Naive thymus-derived CD4-positive, alpha-beta T cell (primary cell): ENCODE measurements around the gene HGFAC. TPM values are rescaled to one million over a fixed set of nuclear protein-coding genes. Genes with fewer than 3 reads are reported as not detected.

Experiments
- ATAC-seq: fragments of 150-1000 bp; cut with Tn5 transposase; 2 replicates; pipeline ENCODE4 v1.10.0; 2021; ENCODE audit warnings: mild to moderate bottlenecking, moderate library complexity
- CTCF ChIA-PET: fragments of 350-600 bp; sonication (Branson Sonifier 250); formaldehyde crosslinking; loops from one replicate; lab custom pipeline; 2021; ENCODE audit warnings: antibody characterized with exemption; lab: Charles Lee
- POLR2A ChIA-PET: fragments of 350-600 bp; sonication (Branson Sonifier 250); formaldehyde crosslinking; loops from one replicate; lab custom pipeline; 2021; ENCODE audit warnings: antibody characterized with exemption, inconsistent platforms; lab: Charles Lee
- DNase-seq, 9 donors: peaks; one replicate each; pipeline versions ENCODE4 v3.0.0 to v3.0.0-alpha.2; 2020 to 2022; ENCODE audit warnings: mixed read lengths in 1 of 9
- H3K27ac ChIP-seq: one replicate; pipeline ENCODE4 v1.7.0; 2013; ENCODE audit warnings: mild to moderate bottlenecking, low read depth, low read length, moderate library complexity
- H3K27me3 ChIP-seq, 2 donors: one replicate each; pipeline ENCODE4 v1.7.0; 2013; ENCODE audit warnings: low read length in 2 of 2, mild to moderate bottlenecking in 2 of 2, moderate library complexity in 2 of 2; ENCODE audit not compliant: control insufficient read depth in 2 of 2, insufficient read depth in 2 of 2
- H3K36me3 ChIP-seq, 3 experiments: 1 replicate in 2 of 3; 2 replicates in 1 of 3; pipeline ENCODE4 v1.7.0; 2013; ENCODE audit warnings: low read length in 3 of 3, mild to moderate bottlenecking in 3 of 3, moderate library complexity in 1 of 3; ENCODE audit not compliant: insufficient read depth in 3 of 3, control insufficient read depth in 2 of 3
- H3K4me1 ChIP-seq, 2 donors: one replicate each; pipeline ENCODE4 v1.7.0; 2013; ENCODE audit warnings: low read length in 2 of 2, mild to moderate bottlenecking in 2 of 2, moderate library complexity in 1 of 2; ENCODE audit not compliant: control insufficient read depth in 2 of 2, insufficient read depth in 2 of 2
- H3K4me3 ChIP-seq: 2 replicates; pipeline ENCODE4 v1.7.0; 2013; ENCODE audit warnings: mild to moderate bottlenecking, low read length
- H3K9me3 ChIP-seq, 3 experiments: 1 replicate in 2 of 3; 2 replicates in 1 of 3; pipeline ENCODE4 v1.7.0; 2013; ENCODE audit warnings: low read length in 3 of 3; ENCODE audit not compliant: control insufficient read depth in 2 of 3
- H3K27ac Mint-ChIP-seq, 9 donors: one replicate each; pipeline ENCODE4 v1.8.0; 2020 to 2022; ENCODE audit warnings: mixed read lengths in 9 of 9, mild to moderate bottlenecking in 8 of 9, moderate library complexity in 5 of 9, inconsistent platforms in 2 of 9
- H3K27me3 Mint-ChIP-seq, 5 donors: one replicate each; pipeline ENCODE4 v1.8.0; 2021 to 2022; ENCODE audit warnings: mixed read lengths in 5 of 5, mild to moderate bottlenecking in 1 of 5
- H3K36me3 Mint-ChIP-seq, 5 donors: one replicate each; pipeline ENCODE4 v1.8.0; 2020 to 2022; ENCODE audit warnings: mixed read lengths in 5 of 5, mild to moderate bottlenecking in 3 of 5, inconsistent platforms in 1 of 5
- H3K4me1 Mint-ChIP-seq, 7 donors: one replicate each; pipeline ENCODE4 v1.8.0; 2020 to 2022; ENCODE audit warnings: mixed read lengths in 7 of 7, mild to moderate bottlenecking in 3 of 7, inconsistent platforms in 1 of 7
- H3K4me3 Mint-ChIP-seq, 10 donors: one replicate each; pipeline ENCODE4 v1.8.0; 2020 to 2022; ENCODE audit warnings: mild to moderate bottlenecking in 10 of 10, mixed read lengths in 10 of 10, moderate library complexity in 6 of 10, inconsistent platforms in 2 of 10
- H3K9me3 Mint-ChIP-seq, 11 donors: one replicate each; pipeline ENCODE4 v1.8.0; 2020 to 2022; ENCODE audit warnings: mixed read lengths in 11 of 11, mild to moderate bottlenecking in 4 of 11, inconsistent platforms in 1 of 11, moderate library complexity in 1 of 11
- intact Hi-C, 2 donors: fragments of 100-400 bp; cut with micrococcal nuclease; formaldehyde crosslinking; loops; one replicate each; pipeline ENCODE4 v1.15.1; 2023
- polyA plus RNA-seq, 2 donors: library from polyadenylated mRNA; unstranded; fragments of 300-500 nt; fragmentation: Illumina TruSeq; gene quantifications; one replicate each; pipeline ENCODE4 v1.2.3, GENCODE V29; 2021
- total RNA-seq, 6 experiments: library from RNA in 5 of 6; stranded (reverse) in 5 of 6; gene quantifications; 1 replicate in 5 of 6; 2 replicates in 1 of 6; pipeline ENCODE4 v1.2.3 and lab custom pipeline; 2021 to 2026

HGFAC gene
- total RNA-seq (under 1 TPM in 2 of 5 experiments, not detected in 3; 0.54 to 0.82 TPM), polyA plus RNA-seq (not detected), total RNA-seq (lab: John Stamatoyannopoulos, UW) (not detected)

GRCh38 chr4:3441501-3442459 is at the start of gene HGFAC:
Gene HGFAC, plus strand, starts transcription at chr4:3441968. Its CDS starts 34 bp downstream, at chr4:3442002.
- no peaks in the 10 kb centered on the region for H3K36me3 ChIP-seq
- no peaks in the 10 kb centered on the region for H3K9me3 ChIP-seq
- no peak within 1 kb of the TSS for H3K27ac ChIP-seq
- H3K4me1 ChIP-seq, result peaks cover 0 to 7% of the 10 kb centered on the region in 2 donors
- ChIA-PET CTCF (interaction anchor here (0.7 to 3.0 kb wide), 4 partner anchors 94 to 248 kb away, joined by 3 to 14 read pairs (median 4); no protein-coding TSS in a partner anchor), POLR2A (no interaction called here)
- H3K4me1 Mint-ChIP-seq, result no peaks in the 10 kb centered on the region
- H3K27me3 Mint-ChIP-seq, result no peaks in the 10 kb centered on the region
- DNase-seq, result no peak
- no peak within 1 kb of the TSS for H3K4me3 Mint-ChIP-seq
- no peaks in the 10 kb centered on the region for H3K9me3 Mint-ChIP-seq
- H3K27me3 ChIP-seq, result no peaks in the 10 kb centered on the region
- H3K4me3 ChIP-seq, result no peak within 1 kb of the TSS
- no peaks in the 10 kb centered on the region for H3K36me3 Mint-ChIP-seq
- intact Hi-C loops, result loop anchor here (2.0 to 5.0 kb wide), 2 partner anchors 139 to 247 kb away; no protein-coding TSS in a partner anchor
- no peak within 1 kb of the TSS for H3K27ac Mint-ChIP-seq
- ATAC-seq, result no peak

GRCh38 chr4:3392321-3392720 is 49.4 kb upstream of the HGFAC start:
- Mint-ChIP-seq H3K36me3 (peaks cover 0 to 23% (median 11%) of the 10 kb centered on the region in 5 donors), H3K4me3 (no peak overlapping the region), H3K27me3 (peaks cover 0 to 25% (median 0%) of the 10 kb centered on the region in 5 donors), H3K9me3 (peaks cover 0 to 9% (median 3%) of the 10 kb centered on the region in 11 donors), H3K27ac (peak overlapping the region in 1 of 9 donors; percentile 27), H3K4me1 (peaks cover 5 to 23% (median 17%) of the 10 kb centered on the region in 7 donors)
- Histone ChIP-seq H3K4me1 (no peaks in the 10 kb centered on the region), H3K27ac (no peak overlapping the region), H3K9me3 (no peaks in the 10 kb centered on the region), H3K36me3 (no peaks in the 10 kb centered on the region), H3K27me3 (no peaks in the 10 kb centered on the region), H3K4me3 (no peak overlapping the region)
- CTCF ChIA-PET, result interaction anchor here (0.5 kb wide), 1 partner anchor 9 kb away, joined by 3 read pairs; no protein-coding TSS in a partner anchor
- ATAC-seq, result no peak
- POLR2A ChIA-PET, result no interaction called here
- intact Hi-C loops, result no loop called here
- no peak for DNase-seq

GRCh38 chr4:3393171-3393570 is 48.6 kb upstream of the HGFAC start:
- H3K27me3 ChIP-seq, result no peaks in the 10 kb centered on the region
- H3K36me3 ChIP-seq, result no peaks in the 10 kb centered on the region
- peaks cover 0 to 23% (median 11%) of the 10 kb centered on the region in 5 donors for H3K36me3 Mint-ChIP-seq
- no peak overlapping the region for H3K27ac ChIP-seq
- no peak overlapping the region for H3K4me3 Mint-ChIP-seq
- ChIA-PET CTCF (no interaction called here), POLR2A (no interaction called here)
- H3K27me3 Mint-ChIP-seq, result peaks cover 0 to 22% (median 0%) of the 10 kb centered on the region in 5 donors
- DNase-seq (no peak), ATAC-seq (no peak)
- peaks cover 0 to 9% (median 3%) of the 10 kb centered on the region in 11 donors for H3K9me3 Mint-ChIP-seq
- peaks cover 5 to 17% (median 9%) of the 10 kb centered on the region in 7 donors for H3K4me1 Mint-ChIP-seq
- H3K4me1 ChIP-seq, result no peaks in the 10 kb centered on the region
- intact Hi-C loops, result no loop called here
- H3K27ac Mint-ChIP-seq, result no peak overlapping the region
- no peak overlapping the region for H3K4me3 ChIP-seq
- no peaks in the 10 kb centered on the region for H3K9me3 ChIP-seq

- H3K4me1 ChIP-seq, result no peaks in the 10 kb centered on the region
- Mint-ChIP-seq H3K27me3 (peaks cover 0 to 16% (median 0%) of the 10 kb centered on the region in 5 donors), H3K36me3 (peaks cover 0 to 20% (median 8%) of the 10 kb centered on the region in 5 donors), H3K4me1 (peaks cover 0 to 4% (median 0%) of the 10 kb centered on the region in 7 donors), H3K27ac (no peak overlapping the region), H3K9me3 (peaks cover 0 to 9% (median 3%) of the 10 kb centered on the region in 11 donors), H3K4me3 (no peak overlapping the region)
- H3K9me3 ChIP-seq, result no peaks in the 10 kb centered on the region
- H3K36me3 ChIP-seq, result no peaks in the 10 kb centered on the region
- ChIA-PET POLR2A (no interaction called here), CTCF (interaction anchor here (1.0 kb wide), 1 partner anchor 19 kb away, joined by 3 read pairs; no protein-coding TSS in a partner anchor)
- H3K27me3 ChIP-seq, result no peaks in the 10 kb centered on the region
- ATAC-seq (no peak), DNase-seq (no peak)
- no peak overlapping the region for H3K4me3 ChIP-seq
- intact Hi-C loops, result no loop called here
- H3K27ac ChIP-seq, result no peak overlapping the region
These were observed 45.2 kb upstream of the HGFAC start for GRCh38 chr4:3396600-3396999.

- H3K4me3 Mint-ChIP-seq, result no peak overlapping the region
- peaks cover 0 to 16% (median 0%) of the 10 kb centered on the region in 5 donors for H3K27me3 Mint-ChIP-seq
- H3K27me3 ChIP-seq, result no peaks in the 10 kb centered on the region
- no peak overlapping the region for H3K27ac ChIP-seq
- no peak for ATAC-seq
- no peaks in the 10 kb centered on the region for H3K36me3 ChIP-seq
- ChIA-PET CTCF (interaction anchor here (1.0 kb wide), 1 partner anchor 19 kb away, joined by 3 read pairs; no protein-coding TSS in a partner anchor), POLR2A (no interaction called here)
- no peak overlapping the region for H3K27ac Mint-ChIP-seq
- peaks cover 0 to 9% (median 3%) of the 10 kb centered on the region in 11 donors for H3K9me3 Mint-ChIP-seq
- no peak overlapping the region for H3K4me3 ChIP-seq
- no peak for DNase-seq
- intact Hi-C loops, result no loop called here
- H3K4me1 Mint-ChIP-seq, result peaks cover 0 to 4% (median 0%) of the 10 kb centered on the region in 7 donors
- H3K9me3 ChIP-seq, result no peaks in the 10 kb centered on the region
- no peaks in the 10 kb centered on the region for H3K4me1 ChIP-seq
- H3K36me3 Mint-ChIP-seq, result peaks cover 0 to 20% (median 8%) of the 10 kb centered on the region in 5 donors
These were observed 44.6 kb upstream of the HGFAC start for GRCh38 chr4:3397128-3397527.

- Histone ChIP-seq H3K36me3 (no peaks in the 10 kb centered on the region), H3K9me3 (no peaks in the 10 kb centered on the region), H3K4me1 (no peaks in the 10 kb centered on the region), H3K27ac (no peak overlapping the region), H3K4me3 (no peak overlapping the region), H3K27me3 (no peaks in the 10 kb centered on the region)
- H3K27ac Mint-ChIP-seq, result no peak overlapping the region
- ChIA-PET CTCF (interaction anchor here (0.6 kb wide), 1 partner anchor 96 kb away, joined by 4 read pairs; no protein-coding TSS in a partner anchor), POLR2A (no interaction called here)
- no peak overlapping the region for H3K4me3 Mint-ChIP-seq
- peaks cover 0 to 27% (median 13%) of the 10 kb centered on the region in 5 donors for H3K36me3 Mint-ChIP-seq
- no peak for DNase-seq
- peaks cover 0 to 14% (median 0%) of the 10 kb centered on the region in 5 donors for H3K27me3 Mint-ChIP-seq
- H3K9me3 Mint-ChIP-seq, result peaks cover 0 to 9% (median 4%) of the 10 kb centered on the region in 11 donors
- ATAC-seq, result no peak
- intact Hi-C loops, result no loop called here
- peaks cover 0 to 4% (median 0%) of the 10 kb centered on the region in 7 donors for H3K4me1 Mint-ChIP-seq
These were observed 42.2 kb upstream of the HGFAC start for GRCh38 chr4:3399277-3400194.
